HUES48 (cell line): ENCODE data around the gene NAIF1.
A peak's percentile ranks its signal among the peaks of the same experiment; 100 is the strongest.

ENCODE experiments used
- H3K27ac ChIP-seq: one replicate; pipeline ENCODE4 v1.7.0; 2013; ENCODE audit warnings: low read depth, low read length, inconsistent platforms
- H3K27me3 ChIP-seq: 2 replicates; pipeline ENCODE4 v1.6.1; 2013; ENCODE audit warnings: mild to moderate bottlenecking, low read length; ENCODE audit not compliant: control insufficient read depth, insufficient read depth
- H3K36me3 ChIP-seq: 2 replicates; pipeline ENCODE4 v1.6.1; 2013; ENCODE audit warnings: low read length; ENCODE audit not compliant: control insufficient read depth, insufficient read depth
- H3K4me1 ChIP-seq: 2 replicates; pipeline ENCODE4 v1.6.1; 2013; ENCODE audit warnings: mild to moderate bottlenecking, low read length; ENCODE audit not compliant: control insufficient read depth, insufficient read depth
- H3K4me3 ChIP-seq: 2 replicates; pipeline ENCODE4 v1.5.1; 2013; ENCODE audit warnings: mild to moderate bottlenecking, low read depth, low read length
- H3K9ac ChIP-seq: 2 replicates; pipeline ENCODE4 v1.6.1; 2013; ENCODE audit warnings: mild to moderate bottlenecking, low read depth, low read length, moderate library complexity
- H3K9me3 ChIP-seq: 2 replicates; pipeline ENCODE4 v1.6.1; 2013; ENCODE audit warnings: low read length; ENCODE audit not compliant: control insufficient read depth, insufficient read depth

Gene NAIF1

DNA sequence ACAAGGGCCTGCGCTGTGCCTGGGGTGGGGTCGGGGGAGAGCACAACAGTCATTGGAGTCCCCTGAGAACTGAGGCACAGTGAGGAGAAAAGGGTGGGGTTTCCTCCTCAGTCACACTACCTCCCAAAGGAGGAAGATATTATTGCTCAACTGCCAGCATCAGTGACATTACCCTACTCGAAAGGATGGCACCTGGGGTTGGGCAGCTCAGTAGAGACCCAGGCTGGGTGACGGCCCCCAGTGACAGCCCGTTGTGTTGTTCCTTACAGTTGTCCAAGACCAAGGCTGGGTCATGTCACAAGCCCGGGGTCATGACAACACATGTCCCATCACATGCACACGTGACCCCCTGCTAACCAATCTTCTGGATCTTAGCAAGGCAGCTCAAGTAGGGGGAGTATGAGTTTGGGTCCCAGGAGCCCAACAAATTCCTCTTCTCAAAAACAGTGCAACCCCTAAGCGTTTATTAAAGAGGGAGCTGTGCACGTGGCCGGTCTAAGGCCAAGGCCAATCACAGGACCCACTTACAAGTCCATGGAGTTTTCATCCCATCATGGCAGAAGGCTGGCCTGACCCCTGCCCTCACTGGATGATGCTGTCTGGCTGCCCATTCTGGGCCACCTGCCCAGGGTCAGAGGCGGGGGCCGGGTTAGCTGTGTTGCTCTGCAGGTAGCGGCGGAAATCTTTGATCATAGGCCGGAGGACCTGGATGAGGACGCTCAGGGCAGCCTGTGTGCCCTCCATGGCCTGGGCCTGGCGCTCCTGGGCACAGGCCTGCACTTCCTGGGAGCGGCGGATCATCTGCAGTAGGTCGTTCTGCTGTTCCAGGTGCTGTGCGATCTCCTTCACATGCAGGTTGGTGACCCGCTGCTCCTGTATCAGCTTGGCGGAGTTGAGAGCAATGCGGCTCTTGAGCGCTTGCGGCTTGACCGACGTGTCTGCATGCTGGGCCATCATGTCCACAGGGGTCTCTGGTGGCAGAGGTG is 4.0 kb downstream of the NAIF1 start:
- no peaks in the 10 kb centered on the region for H3K27me3 ChIP-seq
- H3K9me3 ChIP-seq: no peaks in the 10 kb centered on the region
- H3K27ac ChIP-seq: no peak overlapping the region
- no peak overlapping the region for H3K9ac ChIP-seq
- H3K36me3 ChIP-seq: peaks cover 12% of the 10 kb centered on the region
- H3K4me1 ChIP-seq: peaks cover 7% of the 10 kb centered on the region; the same call in 1 of the 2 replicates
- no peak overlapping the region for H3K4me3 ChIP-seq

DNA sequence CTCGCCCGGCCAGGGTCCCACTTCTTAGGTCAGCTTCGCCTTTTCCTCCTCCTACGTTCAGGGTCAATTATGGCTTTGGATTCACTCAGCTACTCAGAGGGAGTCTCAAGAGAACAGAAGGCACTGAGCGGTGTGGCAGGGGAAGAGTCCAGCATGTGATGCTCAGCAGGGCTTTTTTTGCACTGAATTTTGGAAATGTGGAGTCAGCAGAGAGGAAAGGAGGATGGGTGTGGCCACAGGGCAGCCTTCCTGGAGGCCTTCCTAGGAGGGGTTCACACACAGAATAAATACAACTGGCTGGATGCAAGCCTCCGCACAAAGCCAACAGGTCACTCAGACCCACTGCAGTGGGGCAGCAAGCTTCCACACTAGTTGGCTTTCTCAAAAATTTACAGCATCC is 4.8 kb downstream of the NAIF1 start:
- Histone ChIP-seq H3K36me3 (peaks cover 12% of the 10 kb centered on the region), H3K9me3 (no peaks in the 10 kb centered on the region), H3K27ac (no peak overlapping the region), H3K4me1 (peaks cover 7% of the 10 kb centered on the region; the same call in 1 of the 2 replicates), H3K27me3 (no peaks in the 10 kb centered on the region), H3K9ac (no peak overlapping the region), H3K4me3 (no peak overlapping the region)

DNA sequence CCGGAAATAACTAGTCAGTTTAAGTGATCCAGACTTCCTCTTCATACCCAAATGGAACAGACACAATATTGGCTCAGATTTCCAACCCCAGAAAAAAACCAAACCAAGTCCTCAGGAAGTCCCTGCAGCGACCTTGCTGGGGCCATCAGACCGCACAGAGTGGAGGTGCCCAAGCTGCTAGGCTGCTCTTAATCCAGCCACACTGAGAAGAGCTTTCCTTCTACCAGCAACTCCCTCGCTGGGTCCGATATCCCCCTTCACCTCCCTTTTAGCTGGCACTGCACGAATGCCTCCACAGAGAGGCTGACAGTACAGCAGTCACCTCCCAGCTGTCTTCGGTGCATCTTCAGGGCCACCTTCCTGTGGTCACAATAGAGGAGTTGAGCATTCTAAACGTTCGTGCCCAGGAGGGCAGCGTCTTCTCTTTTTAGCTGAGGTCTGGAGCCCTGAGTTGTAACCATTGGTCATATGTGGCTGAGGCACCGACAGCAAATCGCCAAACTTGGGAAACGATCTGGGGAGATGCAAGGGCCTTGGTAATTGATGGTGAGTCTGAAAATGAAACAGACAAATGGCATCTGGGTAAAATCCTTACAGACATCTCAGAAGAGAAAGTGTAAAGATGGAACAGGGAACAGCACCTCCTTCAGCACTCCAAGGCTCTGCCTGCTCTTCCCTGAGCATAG is 5.7 kb downstream of the NAIF1 start:
- H3K4me3 ChIP-seq: no peak overlapping the region
- peaks cover 5% of the 10 kb centered on the region; the same call in 1 of the 2 replicates for H3K4me1 ChIP-seq
- H3K27me3 ChIP-seq: no peaks in the 10 kb centered on the region
- H3K9ac ChIP-seq: no peak overlapping the region
- no peaks in the 10 kb centered on the region for H3K9me3 ChIP-seq
- H3K27ac ChIP-seq: no peak overlapping the region
- peaks cover 12% of the 10 kb centered on the region for H3K36me3 ChIP-seq

DNA sequence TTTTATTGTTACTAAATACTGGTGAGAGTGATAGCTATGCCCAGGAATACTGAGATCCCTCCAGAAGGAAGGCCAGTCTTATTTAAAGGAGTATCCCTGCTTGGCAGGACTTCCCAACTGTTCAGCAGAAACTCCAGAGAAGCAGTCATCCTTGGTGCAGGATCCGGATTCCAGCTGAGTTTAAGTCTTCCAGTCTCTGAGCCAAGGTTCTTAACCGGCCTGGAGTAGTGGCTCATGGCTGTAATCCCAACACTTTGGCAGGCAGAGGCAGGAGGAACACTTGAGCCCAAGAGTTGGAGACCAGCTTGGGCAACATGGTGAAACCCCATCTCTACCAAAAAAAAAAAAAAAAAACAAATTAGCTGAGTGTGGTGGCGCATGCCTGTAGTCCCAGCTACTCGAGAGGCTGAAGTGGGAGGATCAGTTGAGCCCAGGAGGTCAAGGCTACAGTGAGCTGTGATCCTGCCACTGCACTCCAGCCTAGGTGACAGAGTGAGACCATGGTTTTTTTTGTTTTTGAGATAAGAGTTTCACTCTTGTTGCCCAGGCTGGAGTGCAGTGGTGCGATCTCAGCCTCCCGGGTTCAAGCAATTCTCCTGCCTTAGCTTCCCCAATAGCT is 7.6 kb downstream of the NAIF1 start:
- Histone ChIP-seq H3K4me1 (peaks cover 14% of the 10 kb centered on the region), H3K9ac (no peak overlapping the region), H3K9me3 (no peaks in the 10 kb centered on the region), H3K36me3 (peaks cover 12% of the 10 kb centered on the region), H3K4me3 (no peak overlapping the region), H3K27me3 (no peaks in the 10 kb centered on the region), H3K27ac (no peak overlapping the region)

GRCh38 chr9:128057724-128058409 is 9.3 kb downstream of the NAIF1 start:
- Histone ChIP-seq H3K36me3 (peaks cover 6% of the 10 kb centered on the region), H3K4me1 (peaks cover 14% of the 10 kb centered on the region), H3K27ac (no peak overlapping the region), H3K9ac (no peak overlapping the region), H3K27me3 (no peaks in the 10 kb centered on the region), H3K9me3 (no peaks in the 10 kb centered on the region), H3K4me3 (no peak overlapping the region)

DNA sequence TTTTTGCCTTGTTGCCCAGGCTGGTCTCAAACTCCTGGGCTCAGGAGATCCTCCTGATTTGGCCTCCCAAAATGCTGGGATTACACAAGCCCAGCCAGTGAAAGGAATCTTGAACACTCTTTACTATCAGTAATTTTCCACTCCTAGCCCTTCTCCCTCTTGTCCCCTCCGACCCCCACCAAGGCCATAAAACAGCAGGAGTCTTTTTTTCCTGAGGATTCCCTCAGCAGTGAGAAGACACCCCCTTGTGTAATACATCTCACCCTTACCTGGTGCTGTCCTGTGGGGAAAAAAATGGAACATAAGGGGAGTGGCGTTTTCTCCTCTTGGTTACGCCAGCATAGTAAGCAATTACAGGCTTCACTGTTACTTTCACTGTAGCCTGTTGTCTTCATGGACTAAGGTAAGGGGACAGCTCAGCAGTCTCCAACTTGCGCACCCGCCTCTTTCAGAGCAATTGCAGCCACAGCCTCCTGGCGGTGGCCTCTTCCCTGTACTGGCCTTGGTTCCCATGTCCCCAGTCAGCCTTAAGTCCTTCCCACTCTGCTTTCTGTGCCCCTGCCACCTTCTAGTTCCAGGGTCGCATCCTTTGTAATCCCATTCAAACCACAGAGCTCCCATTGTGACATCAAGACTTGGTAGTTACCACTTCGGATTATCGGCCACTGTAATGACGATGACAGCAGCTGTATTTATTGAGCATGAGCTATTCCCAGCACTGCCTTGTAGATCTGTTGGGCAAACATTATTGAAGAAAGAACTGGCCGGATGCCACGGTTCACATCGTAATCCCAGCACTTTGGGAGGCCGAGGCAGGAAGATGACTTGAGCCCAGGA is 10.0 kb downstream of the NAIF1 start:
- Histone ChIP-seq H3K9me3 (no peaks in the 10 kb centered on the region), H3K27me3 (no peaks in the 10 kb centered on the region), H3K9ac (no peak overlapping the region), H3K4me1 (peaks cover 14% of the 10 kb centered on the region), H3K36me3 (0 out of 2 replicates have a peak, but pooled peaks cover 4% of the 10 kb centered on the region), H3K27ac (peak overlapping the region; percentile 20), H3K4me3 (no peak overlapping the region)

DNA sequence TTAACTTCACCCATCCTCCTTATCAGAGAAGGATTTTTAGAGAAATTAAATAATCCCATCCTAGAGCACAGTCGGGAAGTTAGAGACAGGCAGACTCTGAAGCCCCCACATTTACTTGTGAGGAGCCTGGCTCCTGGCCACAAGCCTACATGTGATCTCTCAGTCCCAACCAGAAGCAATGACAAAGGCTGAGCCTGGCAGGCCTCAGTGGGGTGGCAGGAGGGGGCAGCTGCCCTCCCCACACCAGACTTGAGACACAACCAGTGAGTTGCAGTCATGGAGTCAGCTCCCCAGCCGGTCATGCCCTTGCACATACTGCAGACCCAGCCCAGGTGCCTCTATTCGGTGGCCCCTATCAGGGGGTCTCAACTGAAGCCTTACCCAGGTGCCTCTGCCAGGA is 11.0 kb downstream of the NAIF1 start:
- Histone ChIP-seq H3K27me3 (no peaks in the 10 kb centered on the region), H3K27ac (no peak overlapping the region), H3K4me3 (no peak overlapping the region), H3K36me3 (no peaks in the 10 kb centered on the region), H3K9ac (no peak overlapping the region), H3K4me1 (peaks cover 14% of the 10 kb centered on the region), H3K9me3 (no peaks in the 10 kb centered on the region)

- no peaks in the 10 kb centered on the region for H3K36me3 ChIP-seq
- no peak overlapping the region for H3K4me3 ChIP-seq
- H3K27ac ChIP-seq: no peak overlapping the region
- H3K4me1 ChIP-seq: peaks cover 14% of the 10 kb centered on the region
- no peak overlapping the region for H3K9ac ChIP-seq
- no peaks in the 10 kb centered on the region for H3K9me3 ChIP-seq
- no peaks in the 10 kb centered on the region for H3K27me3 ChIP-seq
Measured at GRCh38 chr9:128055344-128056040, 11.6 kb downstream of the NAIF1 start.

- Histone ChIP-seq H3K4me3 (no peak overlapping the region), H3K36me3 (no peaks in the 10 kb centered on the region), H3K27me3 (no peaks in the 10 kb centered on the region), H3K27ac (no peak overlapping the region), H3K4me1 (peaks cover 14% of the 10 kb centered on the region), H3K9ac (no peak overlapping the region), H3K9me3 (no peaks in the 10 kb centered on the region)
Measured at GRCh38 chr9:128054087-128054486, 13.0 kb downstream of the NAIF1 start.
